Loucy (cell line): ENCODE measurements around the gene RPS6KA2.
"Not testable (repeated sequence)": the region's sequence is repeated elsewhere in the genome, so short reads cannot be mapped to it uniquely, and the experiment has no call there.

Experiments
- EZH2phosphoT487 ChIP-seq: fragments of 200-600 bp; IDR thresholded peaks from 2 replicates; pipeline ENCODE4 v1.6.1; 2018; ENCODE audit warnings: antibody characterized with exemption, mild to moderate bottlenecking, moderate library complexity, borderline replicate concordance
- TF ChIP-seq, protein P1 (sequence below): fragments of 200-600 bp; sonication (generic); conservative IDR thresholded peaks from 2 replicates; pipeline ENCODE4 v1.5.1; 2014; ENCODE audit warnings: mild to moderate bottlenecking, antibody characterized with exemption, low read length

DNA sequence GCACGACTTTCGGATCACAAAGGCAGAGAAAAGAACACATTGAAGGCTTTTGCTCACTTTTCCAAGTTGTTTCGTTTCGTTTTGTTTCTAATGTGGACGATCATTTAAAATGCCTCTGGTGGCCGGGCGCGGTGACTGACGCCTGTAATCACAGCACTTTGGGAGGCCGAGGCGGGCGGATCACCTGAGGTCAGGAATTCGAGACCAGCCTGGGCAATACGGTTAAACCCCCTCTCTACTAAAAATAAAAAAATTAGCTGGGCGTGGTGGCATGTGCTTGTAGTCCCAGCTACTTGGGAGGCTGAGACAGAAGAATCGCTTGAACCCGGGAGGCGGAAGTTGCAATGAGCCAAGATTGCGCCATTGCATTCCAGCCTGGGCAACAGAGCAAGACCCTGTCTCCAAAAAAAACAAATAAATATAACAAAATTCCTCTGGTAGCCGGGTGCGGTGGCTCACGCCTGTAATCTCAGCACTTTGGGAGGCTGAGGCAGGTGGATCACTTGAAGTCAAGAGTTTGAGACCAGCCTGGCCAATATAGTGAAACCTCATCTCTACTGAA lies 243.2 kb downstream of the RPS6KA2 start:
- TF ChIP-seq, protein P1, sequence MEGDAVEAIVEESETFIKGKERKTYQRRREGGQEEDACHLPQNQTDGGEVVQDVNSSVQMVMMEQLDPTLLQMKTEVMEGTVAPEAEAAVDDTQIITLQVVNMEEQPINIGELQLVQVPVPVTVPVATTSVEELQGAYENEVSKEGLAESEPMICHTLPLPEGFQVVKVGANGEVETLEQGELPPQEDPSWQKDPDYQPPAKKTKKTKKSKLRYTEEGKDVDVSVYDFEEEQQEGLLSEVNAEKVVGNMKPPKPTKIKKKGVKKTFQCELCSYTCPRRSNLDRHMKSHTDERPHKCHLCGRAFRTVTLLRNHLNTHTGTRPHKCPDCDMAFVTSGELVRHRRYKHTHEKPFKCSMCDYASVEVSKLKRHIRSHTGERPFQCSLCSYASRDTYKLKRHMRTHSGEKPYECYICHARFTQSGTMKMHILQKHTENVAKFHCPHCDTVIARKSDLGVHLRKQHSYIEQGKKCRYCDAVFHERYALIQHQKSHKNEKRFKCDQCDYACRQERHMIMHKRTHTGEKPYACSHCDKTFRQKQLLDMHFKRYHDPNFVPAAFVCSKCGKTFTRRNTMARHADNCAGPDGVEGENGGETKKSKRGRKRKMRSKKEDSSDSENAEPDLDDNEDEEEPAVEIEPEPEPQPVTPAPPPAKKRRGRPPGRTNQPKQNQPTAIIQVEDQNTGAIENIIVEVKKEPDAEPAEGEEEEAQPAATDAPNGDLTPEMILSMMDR, result peak; percentile 30
- TF ChIP-seq EZH2phosphoT487, result not testable (repeated sequence)
